SK-N-SH (cell line): ENCODE data around the gene AQP3. TPM values are rescaled to one million over a fixed set of nuclear protein-coding genes. Genes with fewer than 3 reads are reported as not detected.

Experiments
- CTCF ChIA-PET: fragments of 300-600, 350-600 bp; formaldehyde crosslinking; extraction: SDS; loops from one replicate; lab custom pipeline; 2021; lab: Yijun Ruan, JAX
- POLR2A ChIA-PET: fragments of 350-600 bp; sonication (Branson Sonifier 250); formaldehyde crosslinking; extraction: SDS; loops from one replicate; lab custom pipeline; 2020; ENCODE audit warnings: antibody characterized with exemption, inconsistent platforms; lab: Yijun Ruan, JAX
- DNase-seq: peaks from one replicate; pipeline ENCODE4 v3.0.0; 2012
- H2AFZ ChIP-seq: fragments of 200-600 bp; sonication (generic); 2 replicates; pipeline ENCODE4 v1.8.1; 2016; ENCODE audit warnings: antibody characterized with exemption, mild to moderate bottlenecking, low read depth
- H3F3A ChIP-seq: fragments of 200-600 bp; sonication (generic); replicated peaks from 2 replicates; pipeline ENCODE3; 2016; ENCODE audit warnings: antibody characterized with exemption, mild to moderate bottlenecking; ENCODE audit not compliant: insufficient read depth
- H3K27ac ChIP-seq, 2 experiments: fragments of 200-500 bp in 1 of 2; fragments of 200-600 bp in 1 of 2; sonication (Bioruptor generic) in 1 of 2; sonication (generic), shearing (Covaris generic) in 1 of 2; 2 replicates each; pipeline versions ENCODE4 v1.5.1 to v1.6.1; 2014 to 2016; ENCODE audit warnings: low read depth in 2 of 2, inconsistent platforms in 1 of 2, low read length in 1 of 2, mild to moderate bottlenecking in 1 of 2, mixed read lengths in 1 of 2
- H3K27me3 ChIP-seq: fragments of 200-600 bp; sonication (generic), shearing (Covaris generic); 2 replicates; pipeline ENCODE4 v1.6.1; 2016; ENCODE audit warnings: mixed run types; ENCODE audit not compliant: insufficient read depth
- H3K36me3 ChIP-seq, 2 experiments: fragments of 200-500 bp in 1 of 2; fragments of 200-600 bp in 1 of 2; sonication (Bioruptor generic) in 1 of 2; sonication (generic) in 1 of 2; replicated peaks in 1 of 2; 2 replicates each; pipeline versions ENCODE3 to v1.5.1; 2014 to 2016; ENCODE audit warnings: low read length in 1 of 2, mild to moderate bottlenecking in 1 of 2; ENCODE audit not compliant: insufficient read depth in 2 of 2, control insufficient read depth in 1 of 2
- H3K4me1 ChIP-seq, 2 experiments: fragments of 200-500 bp in 1 of 2; fragments of 200-600 bp in 1 of 2; sonication (Bioruptor generic) in 1 of 2; sonication (generic), shearing (Covaris generic) in 1 of 2; 2 replicates each; pipeline versions ENCODE4 v1.5.1 to v1.6.1; 2014 to 2016; ENCODE audit warnings: low read depth in 1 of 2, low read length in 1 of 2, mixed run types in 1 of 2; ENCODE audit not compliant: insufficient read depth in 2 of 2, control insufficient read depth in 1 of 2
- H3K4me2 ChIP-seq: fragments of 200-600 bp; sonication (generic), shearing (Covaris generic); 2 replicates; pipeline ENCODE4 v1.6.1; 2017; ENCODE audit warnings: mixed run types
- H3K4me3 ChIP-seq, 2 experiments: fragments of 200-500 bp in 1 of 2; fragments of 200-600 bp in 1 of 2; sonication (Bioruptor generic) in 1 of 2; sonication (generic), shearing (Covaris generic) in 1 of 2; 2 replicates each; pipeline versions ENCODE4 v1.5.1 to v1.8.1; 2014 to 2016; ENCODE audit warnings: low read depth in 2 of 2, inconsistent platforms in 1 of 2, low read length in 1 of 2, mild to moderate bottlenecking in 1 of 2, mixed read lengths in 1 of 2, moderate library complexity in 1 of 2
- H3K79me2 ChIP-seq: fragments of 200-600 bp; sonication (generic); 2 replicates; pipeline ENCODE4 v1.8.1; 2017; ENCODE audit warnings: mild to moderate bottlenecking; ENCODE audit not compliant: insufficient read depth
- H3K9ac ChIP-seq: fragments of 200-600 bp; sonication (generic); 2 replicates; pipeline ENCODE4 v1.6.1; 2017; ENCODE audit warnings: mixed run types
- H3K9me2 ChIP-seq: fragments of 200-600 bp; sonication (generic); 2 replicates; pipeline ENCODE4 v1.6.1; 2017; ENCODE audit warnings: mixed run types
- H3K9me3 ChIP-seq: fragments of 200-600 bp; sonication (generic); 2 replicates; pipeline ENCODE4 v1.6.1; 2017; ENCODE audit warnings: mixed run types, mild to moderate bottlenecking, moderate library complexity
- H4K20me1 ChIP-seq: fragments of 200-600 bp; sonication (generic); 2 replicates; pipeline ENCODE4 v1.6.1; 2017; ENCODE audit warnings: mild to moderate bottlenecking, mixed run types; ENCODE audit not compliant: insufficient read depth
- CHD2 ChIP-seq: fragments of 150-350 bp; IDR thresholded peaks from 2 replicates; pipeline ENCODE4 v1.6.1; 2018; ENCODE audit warnings: low read length; ENCODE audit not compliant: partially characterized antibody
- ELF1 ChIP-seq: IDR thresholded peaks from 2 replicates; pipeline ENCODE4 v1.4.0; 2012
- EP300 ChIP-seq, 2 experiments: IDR thresholded peaks; 2 replicates each; pipeline versions ENCODE4 v1.4.0 to v1.6.1; 2012; ENCODE audit warnings: borderline replicate concordance in 1 of 2, low read depth in 1 of 2, low read length in 1 of 2
- FOSL2 ChIP-seq: IDR thresholded peaks from 2 replicates; pipeline ENCODE4 v1.4.0; 2012; ENCODE audit warnings: low read depth, mild to moderate bottlenecking, moderate library complexity, borderline replicate concordance
- FOXJ3 ChIP-seq: sonication (generic); formaldehyde crosslinking; IDR thresholded peaks from 2 replicates; pipeline ENCODE4 v1.5.1; 2020; ENCODE audit warnings: mild to moderate bottlenecking, missing genetic modification reagents
- GATA2 ChIP-seq: sonication (generic); formaldehyde crosslinking; IDR thresholded peaks from 2 replicates; pipeline ENCODE4 v1.5.0; 2020; ENCODE audit warnings: mild to moderate bottlenecking, missing genetic modification reagents
- IRF3 ChIP-seq: fragments of 150-350 bp; IDR thresholded peaks from 2 replicates; pipeline ENCODE4 v1.6.1; 2016; ENCODE audit warnings: mild to moderate bottlenecking, low read depth, low read length
- MEF2A ChIP-seq: IDR thresholded peaks from 2 replicates; pipeline ENCODE4 v1.4.0; 2012; ENCODE audit warnings: low read depth, borderline replicate concordance
- NRF1 ChIP-seq: IDR thresholded peaks from 2 replicates; pipeline ENCODE4 v1.6.1; 2012; ENCODE audit warnings: low read depth, mild to moderate bottlenecking, low read length
- POLR2AphosphoS5 ChIP-seq: IDR thresholded peaks from 2 replicates; pipeline ENCODE4 v1.6.1; 2012; ENCODE audit warnings: low read depth, low read length
- RAD21 ChIP-seq: IDR thresholded peaks from 2 replicates; pipeline ENCODE4 v1.6.1; 2012; ENCODE audit warnings: mild to moderate bottlenecking, low read length
- RCOR1 ChIP-seq: fragments of 150-350 bp; IDR thresholded peaks from 2 replicates; pipeline ENCODE4 v1.6.1; 2017; ENCODE audit warnings: antibody characterized with exemption, low read length
- TAF1 ChIP-seq: IDR thresholded peaks from 2 replicates; pipeline ENCODE4 v1.6.1; 2012; ENCODE audit warnings: low read depth, mild to moderate bottlenecking, low read length, moderate library complexity, borderline replicate concordance
- TCF12 ChIP-seq: IDR thresholded peaks from 2 replicates; pipeline ENCODE4 v1.4.0; 2012
- USF1 ChIP-seq: IDR thresholded peaks from 2 replicates; pipeline ENCODE4 v1.4.0; 2012; ENCODE audit warnings: low read depth, borderline replicate concordance
- YY1 ChIP-seq: IDR thresholded peaks from 2 replicates; pipeline ENCODE4 v1.4.0; 2012; ENCODE audit warnings: low read depth, mild to moderate bottlenecking
- ZBTB33 ChIP-seq: IDR thresholded peaks from 2 replicates; pipeline ENCODE4 v1.4.0; 2012; ENCODE audit warnings: low read depth, borderline replicate concordance
- WGBS: methylation state at CpG from one replicate; pipeline ENCODE4 v1.1.6; 2017; ENCODE audit warnings: low lambda C conversion rate; 5-methylcytosine and 5-hydroxymethylcytosine counted together
- polyA plus RNA-seq, 3 experiments: library from polyadenylated mRNA; depleted of rRNA; stranded (reverse); fragments of >200 nt; gene quantifications; 2 replicates each; pipeline ENCODE4 v1.2.3, GENCODE V29; 2012

The AQP3 gene
- polyA plus RNA-seq, 1 of the 3 experiments (the other 2 are of a cell fraction): 0.64 TPM

- H4K20me1 ChIP-seq: no peaks in the 10 kb centered on the region
- 76% methylated on average over 7 of the region's 7 CpGs for WGBS
- ChIA-PET POLR2A (interaction anchor here (0.7 kb wide), 1 partner anchor 19 kb away, joined by 3 read pairs; no protein-coding TSS in a partner anchor), CTCF (interaction anchor here (1.1 to 3.6 kb wide), 6 partner anchors 9 to 65 kb away, joined by 3 to 14 read pairs (median 9); partner anchors contain the start of gene AQP3)
- H3K4me1 ChIP-seq: no peaks in the 10 kb centered on the region
- H3K9ac ChIP-seq: no peak overlapping the region
- H3K27me3 ChIP-seq: peaks cover 4% of the 10 kb centered on the region; the same call in 1 of the 2 replicates
- H3K4me2 ChIP-seq: no peak overlapping the region
- no peaks in the 10 kb centered on the region for H3K79me2 ChIP-seq
- DNase-seq: no peak
- H3K27ac ChIP-seq: no peak overlapping the region
- no peak overlapping the region for H2AFZ ChIP-seq
- H3F3A ChIP-seq: no peaks in the 10 kb centered on the region
- H3K36me3 ChIP-seq: no peaks in the 10 kb centered on the region
- H3K9me2 ChIP-seq: no peaks in the 10 kb centered on the region
- no peaks in the 10 kb centered on the region for H3K9me3 ChIP-seq
- no peak overlapping the region for H3K4me3 ChIP-seq
- TF ChIP-seq FOXJ3 (no peak), CHD2 (no peak), NRF1 (no peak), POLR2AphosphoS5 (no peak), RAD21 (no peak), MEF2A (no peak), USF1 (no peak), ELF1 (no peak), TCF12 (no peak), RCOR1 (no peak)
These were observed 8.3 kb downstream of the AQP3 start for GRCh38 chr9:33438926-33439680.

- Histone ChIP-seq H3K4me1 (no peaks in the 10 kb centered on the region), H4K20me1 (no peaks in the 10 kb centered on the region), H3K27ac (no peak overlapping the region), H3K9me2 (no peaks in the 10 kb centered on the region), H3K9ac (no peak overlapping the region), H3K36me3 (no peaks in the 10 kb centered on the region), H3F3A (no peaks in the 10 kb centered on the region), H3K9me3 (no peaks in the 10 kb centered on the region), H3K4me2 (no peak overlapping the region), H3K79me2 (no peaks in the 10 kb centered on the region), H2AFZ (no peak overlapping the region), H3K4me3 (no peak overlapping the region), H3K27me3 (peaks cover 4% of the 10 kb centered on the region; the same call in 1 of the 2 replicates)
- TF ChIP-seq NRF1 (no peak), TAF1 (no peak), IRF3 (no peak), FOSL2 (no peak), YY1 (no peak), MEF2A (no peak), FOXJ3 (no peak), EP300 (IDR thresholded peaks at IDR 0.05; ENCODE audit: borderline replicate concordance in 1 of 2, low read depth in 1 of 2, low read length in 1 of 2) (no peak), RCOR1 (no peak), ZBTB33 (no peak), GATA2 (CRISPR knock-in tag) (no peak)
- ChIA-PET CTCF (interaction anchor here (0.7 to 3.8 kb wide), 7 partner anchors 10 to 34 kb away, joined by 3 to 12 read pairs (median 3); partner anchors contain the start of gene AQP3), POLR2A (interaction anchor here (0.7 kb wide), 1 partner anchor 18 kb away, joined by 3 read pairs; no protein-coding TSS in a partner anchor)
- DNase-seq: no peak
- 48% methylated on average over 1 of the region's 1 CpG for WGBS
These were observed 9.5 kb downstream of the AQP3 start for GRCh38 chr9:33437898-33438297.
